Mucosa of rectum (tissue), 2 donors: ENCODE data around the gene FYB2.

Experiments used
- H3K27ac ChIP-seq, 2 donors: one replicate each; pipeline ENCODE4 v1.7.0; 2013; ENCODE audit warnings: inconsistent platforms in 2 of 2, low read depth in 2 of 2, low read length in 2 of 2
- H3K27me3 ChIP-seq, 2 donors: one replicate each; pipeline ENCODE4 v1.7.0; 2013; ENCODE audit warnings: low read length in 2 of 2; ENCODE audit not compliant: control insufficient read depth in 2 of 2, insufficient read depth in 2 of 2
- H3K36me3 ChIP-seq, 2 donors: one replicate each; pipeline ENCODE4 v1.7.0; 2013; ENCODE audit warnings: low read length in 2 of 2; ENCODE audit not compliant: control insufficient read depth in 2 of 2, insufficient read depth in 2 of 2
- H3K4me1 ChIP-seq, 2 donors: one replicate each; pipeline ENCODE4 v1.7.0; 2013; ENCODE audit warnings: low read length in 2 of 2, mild to moderate bottlenecking in 1 of 2; ENCODE audit not compliant: control insufficient read depth in 2 of 2, insufficient read depth in 2 of 2
- H3K4me3 ChIP-seq, 2 donors: one replicate each; pipeline ENCODE4 v1.7.0; 2013; ENCODE audit warnings: low read length in 2 of 2
- H3K9ac ChIP-seq, 2 donors: one replicate each; pipeline ENCODE4 v1.7.0; 2013; ENCODE audit warnings: low read length in 2 of 2, low read depth in 1 of 2, mild to moderate bottlenecking in 1 of 2
- H3K9me3 ChIP-seq, 2 donors: one replicate each; pipeline ENCODE4 v1.7.0; 2013; ENCODE audit warnings: low read length in 2 of 2; ENCODE audit not compliant: control insufficient read depth in 2 of 2
- donor health status: healthy.
- donor health status: Normal muscosa, but diverticular disease.

The FYB2 gene

GRCh38 chr1:56799605-56800400 lies 19.4 kb downstream of the FYB2 start:
- H3K9ac ChIP-seq: no peak overlapping the region
- H3K27me3 ChIP-seq: no peaks in the 10 kb centered on the region
- H3K4me1 ChIP-seq: peaks cover 0 to 3% of the 10 kb centered on the region in 2 donors
- H3K9me3 ChIP-seq: no peaks in the 10 kb centered on the region
- H3K27ac ChIP-seq: no peak overlapping the region
- H3K36me3 ChIP-seq: no peaks in the 10 kb centered on the region
- H3K4me3 ChIP-seq: no peak overlapping the region

- Histone ChIP-seq H3K9me3 (no peaks in the 10 kb centered on the region), H3K4me3 (no peak overlapping the region), H3K27ac (peak overlapping the region in 1 of 2 donors; percentile 5), H3K9ac (no peak overlapping the region), H3K27me3 (no peaks in the 10 kb centered on the region), H3K4me1 (peaks cover 0 to 3% of the 10 kb centered on the region in 2 donors), H3K36me3 (no peaks in the 10 kb centered on the region)
These were observed 21.1 kb downstream of the FYB2 start for GRCh38 chr1:56798053-56798471.

GRCh38 chr1:56797065-56797685 lies 22.0 kb downstream of the FYB2 start:
- Histone ChIP-seq H3K9ac (no peak overlapping the region), H3K4me3 (no peak overlapping the region), H3K9me3 (no peaks in the 10 kb centered on the region), H3K27me3 (no peaks in the 10 kb centered on the region), H3K4me1 (peaks cover 0 to 3% of the 10 kb centered on the region in 2 donors), H3K36me3 (no peaks in the 10 kb centered on the region), H3K27ac (no peak overlapping the region)

GRCh38 chr1:56795870-56796269 lies 23.3 kb downstream of the FYB2 start:
- Histone ChIP-seq H3K27ac (no peak overlapping the region), H3K4me3 (no peak overlapping the region), H3K9ac (no peak overlapping the region), H3K9me3 (no peaks in the 10 kb centered on the region), H3K36me3 (no peaks in the 10 kb centered on the region), H3K4me1 (peaks cover 0 to 3% of the 10 kb centered on the region in 2 donors), H3K27me3 (no peaks in the 10 kb centered on the region)

- no peaks in the 10 kb centered on the region for H3K27me3 ChIP-seq
- H3K27ac ChIP-seq: no peak overlapping the region
- no peak overlapping the region for H3K4me3 ChIP-seq
- no peak overlapping the region for H3K9ac ChIP-seq
- no peaks in the 10 kb centered on the region for H3K36me3 ChIP-seq
- peaks cover 13 to 14% of the 10 kb centered on the region in 2 donors for H3K4me1 ChIP-seq
- no peaks in the 10 kb centered on the region for H3K9me3 ChIP-seq
These were observed 29.2 kb downstream of the FYB2 start for GRCh38 chr1:56790036-56790435.

- H3K27me3 ChIP-seq: no peaks in the 10 kb centered on the region
- H3K36me3 ChIP-seq: no peaks in the 10 kb centered on the region
- peak overlapping the region; percentile 46 to 70 for H3K27ac ChIP-seq
- peak overlapping the region in 1 of 2 donors; percentile 4 for H3K4me3 ChIP-seq
- H3K9me3 ChIP-seq: no peaks in the 10 kb centered on the region
- no peak overlapping the region for H3K9ac ChIP-seq
- H3K4me1 ChIP-seq: peaks cover 13 to 14% of the 10 kb centered on the region in 2 donors
These were observed 30.6 kb downstream of the FYB2 start for GRCh38 chr1:56788588-56788987.

- Histone ChIP-seq H3K4me3 (no peak overlapping the region), H3K36me3 (no peaks in the 10 kb centered on the region), H3K27me3 (no peaks in the 10 kb centered on the region), H3K27ac (peak overlapping the region; percentile 46 to 70), H3K9me3 (no peaks in the 10 kb centered on the region), H3K9ac (no peak overlapping the region), H3K4me1 (peaks cover 13 to 14% of the 10 kb centered on the region in 2 donors)
These were observed 31.1 kb downstream of the FYB2 start for GRCh38 chr1:56788102-56788501.

- H3K4me3 ChIP-seq: no peak overlapping the region
- H3K9ac ChIP-seq: no peak overlapping the region
- no peaks in the 10 kb centered on the region for H3K9me3 ChIP-seq
- H3K36me3 ChIP-seq: no peaks in the 10 kb centered on the region
- peaks cover 13 to 14% of the 10 kb centered on the region in 2 donors for H3K4me1 ChIP-seq
- peak overlapping the region; percentile 46 to 53 for H3K27ac ChIP-seq
- H3K27me3 ChIP-seq: no peaks in the 10 kb centered on the region
These were observed 31.9 kb downstream of the FYB2 start for GRCh38 chr1:56787330-56787729.

- Histone ChIP-seq H3K36me3 (no peaks in the 10 kb centered on the region), H3K9me3 (no peaks in the 10 kb centered on the region), H3K4me3 (no peak overlapping the region), H3K27ac (no peak overlapping the region), H3K27me3 (no peaks in the 10 kb centered on the region), H3K4me1 (peaks cover 4 to 8% of the 10 kb centered on the region in 2 donors), H3K9ac (no peak overlapping the region)
These were observed 36.4 kb downstream of the FYB2 start for GRCh38 chr1:56782773-56783172.

GRCh38 chr1:56780826-56781225 lies 38.4 kb downstream of the FYB2 start:
- H3K27ac ChIP-seq: no peak overlapping the region
- H3K27me3 ChIP-seq: no peaks in the 10 kb centered on the region
- no peak overlapping the region for H3K4me3 ChIP-seq
- no peaks in the 10 kb centered on the region for H3K9me3 ChIP-seq
- H3K9ac ChIP-seq: no peak overlapping the region
- no peaks in the 10 kb centered on the region for H3K4me1 ChIP-seq
- no peaks in the 10 kb centered on the region for H3K36me3 ChIP-seq
